Measurements from ENCODE around the gene PCBP3. TPM values are rescaled to one million over a fixed set of nuclear protein-coding genes. Genes with fewer than 3 reads are reported as not detected.

PCBP3 gene
- total RNA-seq, 2 experiments from 2014 or later = 3.4 to 3.8 TPM

DNA sequence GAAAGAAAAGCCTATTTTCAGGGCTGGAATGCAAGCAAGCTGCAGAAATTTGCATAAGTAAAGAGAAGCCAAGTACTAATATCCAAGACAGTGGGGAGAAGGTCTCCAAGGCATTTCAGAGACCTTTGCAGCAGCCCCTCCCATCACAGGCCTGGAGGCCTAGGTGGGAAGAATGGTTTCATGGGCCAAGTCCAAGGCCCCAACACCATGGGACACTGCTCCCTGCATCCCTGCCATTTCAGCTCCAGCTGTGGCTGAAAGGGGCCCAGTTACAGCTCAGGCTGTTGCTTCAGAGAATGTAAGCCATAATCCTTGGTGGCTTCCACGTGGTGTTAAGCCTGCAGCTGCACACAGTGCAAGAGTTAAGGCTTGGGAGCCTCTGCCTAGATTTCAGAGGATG lies 321.1 kb downstream of the PCBP3 start:
- ChIA-PET POLR2A (no interaction called here), CTCF (no interaction called here)
- Mint-ChIP-seq H3K4me1 (ENCODE audit: low read depth) (no peaks in the 10 kb centered on the region), H3K27ac (no peak overlapping the region), H3K27me3 (peaks cover 19% of the 10 kb centered on the region), H3K4me3 (no peak overlapping the region), H3K9me3 (peaks cover 12% of the 10 kb centered on the region), H3K36me3 (ENCODE audit: low read depth) (no peaks in the 10 kb centered on the region)
- H3K4me1 ChIP-seq (ENCODE audit: insufficient read depth, low read length) = no peaks in the 10 kb centered on the region
- ATAC-seq (ENCODE audit: poor library complexity) (no peak), DNase-seq (no peak)
- no peaks in the 10 kb centered on the region for H3K27me3 ChIP-seq (ENCODE audit: control insufficient read depth in 1 of 2, insufficient read depth in 2 of 2, low read length in 2 of 2)
- no peak overlapping the region for H3K4me3 ChIP-seq (ENCODE audit: low read length)
- intact Hi-C loops (cut with DNase I, micrococcal nuclease) = no loop called here
- TF ChIP-seq, protein P1, sequence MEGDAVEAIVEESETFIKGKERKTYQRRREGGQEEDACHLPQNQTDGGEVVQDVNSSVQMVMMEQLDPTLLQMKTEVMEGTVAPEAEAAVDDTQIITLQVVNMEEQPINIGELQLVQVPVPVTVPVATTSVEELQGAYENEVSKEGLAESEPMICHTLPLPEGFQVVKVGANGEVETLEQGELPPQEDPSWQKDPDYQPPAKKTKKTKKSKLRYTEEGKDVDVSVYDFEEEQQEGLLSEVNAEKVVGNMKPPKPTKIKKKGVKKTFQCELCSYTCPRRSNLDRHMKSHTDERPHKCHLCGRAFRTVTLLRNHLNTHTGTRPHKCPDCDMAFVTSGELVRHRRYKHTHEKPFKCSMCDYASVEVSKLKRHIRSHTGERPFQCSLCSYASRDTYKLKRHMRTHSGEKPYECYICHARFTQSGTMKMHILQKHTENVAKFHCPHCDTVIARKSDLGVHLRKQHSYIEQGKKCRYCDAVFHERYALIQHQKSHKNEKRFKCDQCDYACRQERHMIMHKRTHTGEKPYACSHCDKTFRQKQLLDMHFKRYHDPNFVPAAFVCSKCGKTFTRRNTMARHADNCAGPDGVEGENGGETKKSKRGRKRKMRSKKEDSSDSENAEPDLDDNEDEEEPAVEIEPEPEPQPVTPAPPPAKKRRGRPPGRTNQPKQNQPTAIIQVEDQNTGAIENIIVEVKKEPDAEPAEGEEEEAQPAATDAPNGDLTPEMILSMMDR (IDR thresholded peaks at IDR 0.05) = no peak
- no peak overlapping the region for H3K27ac ChIP-seq (ENCODE audit: low read depth in 1 of 2, low read length in 2 of 2)
- peaks cover 0 to 26% of the 10 kb centered on the region in 2 experiments for H3K9me3 ChIP-seq (ENCODE audit: control insufficient read depth in 1 of 2, insufficient read depth in 1 of 2, low read length in 2 of 2)
- H3K36me3 ChIP-seq (ENCODE audit: insufficient read depth, low read length) = no peaks in the 10 kb centered on the region

DNA sequence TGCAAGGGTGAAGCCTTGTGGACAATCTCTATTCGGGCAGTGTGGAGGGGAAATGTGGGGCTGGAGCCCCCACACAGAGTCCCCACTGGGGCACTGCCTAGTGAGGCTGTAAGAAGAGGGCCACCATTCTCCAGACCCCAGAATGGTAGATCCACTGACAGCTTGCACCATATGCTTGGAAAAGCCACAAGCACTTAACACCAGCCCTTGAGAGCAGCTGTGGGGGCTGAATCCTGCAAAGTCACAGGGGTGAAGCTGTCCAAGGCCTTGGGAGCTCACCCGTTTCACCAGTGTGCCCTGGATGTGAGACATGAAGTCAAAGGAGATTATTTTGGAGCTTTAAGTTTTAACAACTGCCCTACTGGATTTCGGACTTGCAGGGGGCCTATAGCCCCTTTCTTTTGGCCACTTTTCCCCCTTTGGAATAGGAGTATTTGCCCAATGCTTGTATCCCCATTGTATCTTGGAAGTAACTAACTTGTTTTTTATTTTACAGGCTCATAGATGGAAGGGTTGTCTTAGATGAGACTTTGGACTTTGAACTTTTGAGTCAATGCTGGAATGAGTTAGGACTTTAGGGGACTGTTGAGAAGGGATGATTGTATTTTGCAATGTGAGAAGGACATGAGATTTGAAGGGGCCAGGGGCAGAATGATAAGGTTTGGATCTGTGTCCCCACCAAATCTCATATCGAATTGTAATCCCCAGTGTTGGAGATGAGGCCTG lies 321.7 kb downstream of the PCBP3 start:
- H3K9me3 ChIP-seq (ENCODE audit: control insufficient read depth in 1 of 2, insufficient read depth in 1 of 2, low read length in 2 of 2) = peaks cover 0 to 20% of the 10 kb centered on the region in 2 experiments
- Mint-ChIP-seq H3K27me3 (peaks cover 24% of the 10 kb centered on the region), H3K4me3 (no peak overlapping the region), H3K4me1 (ENCODE audit: low read depth) (no peaks in the 10 kb centered on the region), H3K27ac (no peak overlapping the region), H3K36me3 (ENCODE audit: low read depth) (no peaks in the 10 kb centered on the region), H3K9me3 (peaks cover 12% of the 10 kb centered on the region)
- H3K36me3 ChIP-seq (ENCODE audit: insufficient read depth, low read length) = no peaks in the 10 kb centered on the region
- H3K4me3 ChIP-seq (ENCODE audit: low read length) = no peak overlapping the region
- H3K27me3 ChIP-seq (ENCODE audit: control insufficient read depth in 1 of 2, insufficient read depth in 2 of 2, low read length in 2 of 2) = peaks cover 5 to 6% of the 10 kb centered on the region in 2 experiments
- no peak overlapping the region for H3K27ac ChIP-seq (ENCODE audit: low read depth in 1 of 2, low read length in 2 of 2)
- no peak for ATAC-seq (ENCODE audit: poor library complexity)
- TF ChIP-seq, protein P1 (IDR thresholded peaks at IDR 0.05) = no peak
- ChIA-PET CTCF (no interaction called here), POLR2A (no interaction called here)
- DNase-seq = no peak
- peaks cover 1% of the 10 kb centered on the region for H3K4me1 ChIP-seq (ENCODE audit: insufficient read depth, low read length)
- intact Hi-C loops (cut with DNase I, micrococcal nuclease) = no loop called here

DNA sequence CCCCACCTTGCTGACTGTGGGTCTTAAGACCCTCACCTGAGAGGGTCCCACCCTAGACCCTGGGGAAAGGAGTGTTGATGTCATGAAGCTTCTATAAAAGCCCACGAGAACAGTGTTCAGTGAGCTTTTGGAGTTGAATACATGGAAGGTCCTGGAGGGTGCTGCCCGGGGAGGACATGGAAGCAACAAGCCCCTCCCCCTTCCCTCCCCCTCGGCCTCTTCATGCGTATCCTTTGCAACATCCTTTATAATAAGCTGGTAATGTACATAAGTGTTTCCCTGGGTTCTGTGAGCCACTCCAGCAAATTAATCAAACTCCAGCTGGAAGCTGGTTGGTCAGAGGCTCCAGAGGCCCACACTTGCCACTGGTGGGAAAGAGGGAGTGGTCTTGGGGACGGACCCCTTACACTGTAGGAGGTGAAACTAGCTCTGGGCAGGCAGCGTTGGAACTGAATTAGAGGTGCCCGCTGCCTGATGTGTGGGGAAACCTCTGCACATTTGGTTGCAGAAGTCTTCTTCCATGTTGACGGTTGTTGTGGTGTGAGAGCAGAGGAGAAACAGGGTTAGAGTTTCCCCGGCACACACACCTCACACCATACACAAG lies 323.4 kb downstream of the PCBP3 start:
- ATAC-seq (ENCODE audit: poor library complexity) (no peak), DNase-seq (no peak)
- TF ChIP-seq, protein P1 (IDR thresholded peaks at IDR 0.05) = no peak
- no peak overlapping the region for H3K4me3 ChIP-seq (ENCODE audit: low read length)
- H3K4me1 Mint-ChIP-seq (ENCODE audit: low read depth) = no peaks in the 10 kb centered on the region
- peaks cover 7% of the 10 kb centered on the region for H3K4me1 ChIP-seq (ENCODE audit: insufficient read depth, low read length)
- intact Hi-C loops (cut with DNase I, micrococcal nuclease) = no loop called here
- ChIA-PET POLR2A (no interaction called here), CTCF (no interaction called here)
- no peaks in the 10 kb centered on the region for H3K36me3 ChIP-seq (ENCODE audit: insufficient read depth, low read length)
- no peak overlapping the region for H3K27ac Mint-ChIP-seq
- peaks cover 9% of the 10 kb centered on the region for H3K9me3 Mint-ChIP-seq
- no peaks in the 10 kb centered on the region for H3K36me3 Mint-ChIP-seq (ENCODE audit: low read depth)
- no peak overlapping the region for H3K27ac ChIP-seq (ENCODE audit: low read depth in 1 of 2, low read length in 2 of 2)
- H3K4me3 Mint-ChIP-seq = no peak overlapping the region
- H3K27me3 Mint-ChIP-seq = peaks cover 17% of the 10 kb centered on the region
- H3K9me3 ChIP-seq (ENCODE audit: control insufficient read depth in 1 of 2, insufficient read depth in 1 of 2, low read length in 2 of 2) = peaks cover 0 to 12% of the 10 kb centered on the region in 2 experiments
- peaks cover 17 to 18% of the 10 kb centered on the region in 2 experiments for H3K27me3 ChIP-seq (ENCODE audit: control insufficient read depth in 1 of 2, insufficient read depth in 2 of 2, low read length in 2 of 2)

Data from CD4-positive, alpha-beta T cell (primary cell).